H9 (cell line): Measurements from ENCODE around the gene TTC1. TPM values are rescaled to one million over a fixed set of nuclear protein-coding genes. Genes with fewer than 3 reads are reported as not detected.
A peak's percentile ranks its signal among the peaks of the same experiment; 100 is the strongest.

Experiments
- DNase-seq: peaks from one replicate; pipeline ENCODE4 v3.0.0-alpha.2; 2017
- H2AFZ ChIP-seq: one replicate; pipeline ENCODE4 v1.6.1; 2013; ENCODE audit warnings: mild to moderate bottlenecking, low read length, control low read depth, moderate library complexity
- H2AK5ac ChIP-seq: 2 replicates; pipeline ENCODE4 v1.6.1; 2013; ENCODE audit warnings: low read length, control low read depth, mixed read lengths; ENCODE audit not compliant: insufficient read length
- H2BK120ac ChIP-seq: one replicate; pipeline ENCODE4 v1.6.1; 2013; ENCODE audit warnings: low read depth, mild to moderate bottlenecking, low read length, control low read depth, inconsistent platforms; ENCODE audit not compliant: poor library complexity, severe bottlenecking
- H2BK12ac ChIP-seq: 2 replicates; pipeline ENCODE4 v1.6.1; 2013; ENCODE audit warnings: low read length, control low read depth, mixed read lengths, low read depth; ENCODE audit not compliant: insufficient read length
- H2BK15ac ChIP-seq: 2 replicates; pipeline ENCODE4 v1.6.1; 2013; ENCODE audit warnings: low read depth, low read length, control low read depth
- H2BK20ac ChIP-seq: one replicate; pipeline ENCODE4 v1.6.1; 2013; ENCODE audit warnings: low read depth, mild to moderate bottlenecking, low read length, control low read depth, inconsistent platforms; ENCODE audit not compliant: poor library complexity, severe bottlenecking
- H2BK5ac ChIP-seq: 2 replicates; pipeline ENCODE4 v1.6.1; 2013; ENCODE audit warnings: low read length, control low read depth, mixed read lengths; ENCODE audit not compliant: insufficient read length
- H3K14ac ChIP-seq: 2 replicates; pipeline ENCODE4 v1.6.1; 2013; ENCODE audit warnings: low read length, control low read depth; ENCODE audit not compliant: insufficient read depth
- H3K18ac ChIP-seq: 2 replicates; pipeline ENCODE4 v1.6.1; 2013; ENCODE audit warnings: low read depth, mild to moderate bottlenecking, mixed read lengths, low read length, control low read depth; ENCODE audit not compliant: insufficient read length
- H3K23ac ChIP-seq: 2 replicates; pipeline ENCODE4 v1.6.1; 2013; ENCODE audit warnings: low read length, control low read depth, mixed read lengths, low read depth; ENCODE audit not compliant: insufficient read length
- H3K23me2 ChIP-seq: 2 replicates; pipeline ENCODE4 v1.6.1; 2013; ENCODE audit warnings: low read depth, mild to moderate bottlenecking, mixed read lengths, low read length, control low read depth; ENCODE audit not compliant: insufficient read length, poor library complexity, severe bottlenecking
- H3K27ac ChIP-seq: 2 replicates; pipeline ENCODE4 v1.5.1; 2013; ENCODE audit warnings: low read length, control low read depth, mixed read lengths, low read depth; ENCODE audit not compliant: insufficient read length
- H3K27me3 ChIP-seq: 2 replicates; pipeline ENCODE4 v1.6.1; 2013; ENCODE audit warnings: low read length, control low read depth, inconsistent platforms; ENCODE audit not compliant: insufficient read depth
- H3K4ac ChIP-seq: 2 replicates; pipeline ENCODE4 v1.6.1; 2013; ENCODE audit warnings: low read depth, mild to moderate bottlenecking, control low read depth, inconsistent platforms, low read length, moderate library complexity
- H3K4me1 ChIP-seq: 2 replicates; pipeline ENCODE4 v1.6.1; 2013; ENCODE audit warnings: low read length, control low read depth, inconsistent platforms; ENCODE audit not compliant: insufficient read depth
- H3K4me2 ChIP-seq: 2 replicates; pipeline ENCODE4 v1.6.1; 2013; ENCODE audit warnings: low read length, control low read depth, mixed read lengths; ENCODE audit not compliant: insufficient read length, insufficient read depth
- H3K56ac ChIP-seq: 2 replicates; pipeline ENCODE4 v1.6.1; 2013; ENCODE audit warnings: low read depth, mild to moderate bottlenecking, mixed read lengths, low read length, control low read depth; ENCODE audit not compliant: insufficient read length
- H3K79me1 ChIP-seq: 2 replicates; pipeline ENCODE4 v1.6.1; 2013; ENCODE audit warnings: low read depth, mild to moderate bottlenecking, moderate library complexity, low read length, control low read depth, inconsistent platforms; ENCODE audit not compliant: insufficient read depth, poor library complexity, severe bottlenecking
- H3K79me2 ChIP-seq: 2 replicates; pipeline ENCODE4 v1.6.1; 2013; ENCODE audit warnings: low read length, control low read depth, inconsistent platforms; ENCODE audit not compliant: insufficient read depth
- H3K9ac ChIP-seq: 2 replicates; pipeline ENCODE4 v1.6.1; 2013; ENCODE audit warnings: low read length, control low read depth, mixed read lengths; ENCODE audit not compliant: insufficient read length; ENCODE audit errors: extremely low read depth
- H3K9me3 ChIP-seq: one replicate; pipeline ENCODE4 v1.6.1; 2013; ENCODE audit warnings: low read depth, low read length, inconsistent platforms; ENCODE audit not compliant: control insufficient read depth
- H3T11ph ChIP-seq: one replicate; pipeline ENCODE4 v1.6.1; 2013; ENCODE audit warnings: mild to moderate bottlenecking, low read length, control low read depth, inconsistent platforms
- H4K20me1 ChIP-seq: one replicate; pipeline ENCODE4 v1.6.1; 2013; ENCODE audit not compliant: control insufficient read depth, insufficient read length, insufficient read depth
- H4K5ac ChIP-seq: 2 replicates; pipeline ENCODE4 v1.6.1; 2013; ENCODE audit warnings: low read depth, mild to moderate bottlenecking, mixed read lengths, low read length, control low read depth; ENCODE audit not compliant: insufficient read length
- H4K8ac ChIP-seq: replicated peaks from 2 replicates; pipeline ENCODE4 v1.6.1; 2013; ENCODE audit warnings: low read length, control low read depth, mixed read lengths, low read depth; ENCODE audit not compliant: insufficient read length
- H4K91ac ChIP-seq: 2 replicates; pipeline ENCODE4 v1.6.1; 2013; ENCODE audit warnings: low read depth, mild to moderate bottlenecking, moderate library complexity, mixed read lengths, low read length, control low read depth; ENCODE audit not compliant: insufficient read length
- H3K27ac Mint-ChIP-seq, 3 experiments: 2 replicates in 2 of 3; 3 replicates in 1 of 3; pipeline ENCODE4 v1.8.0; 2020 to 2021; ENCODE audit warnings: mixed read lengths in 3 of 3, mild to moderate bottlenecking in 1 of 3, moderate library complexity in 1 of 3
- H3K27me3 Mint-ChIP-seq: 2 replicates; pipeline ENCODE4 v1.8.0; 2021; ENCODE audit warnings: low read depth, mild to moderate bottlenecking, moderate library complexity, mixed read lengths
- H3K36me3 Mint-ChIP-seq, 3 experiments: 2 replicates in 2 of 3; 3 replicates in 1 of 3; pipeline ENCODE4 v1.8.0; 2020 to 2021; ENCODE audit warnings: low read depth in 3 of 3, mixed read lengths in 3 of 3; ENCODE audit not compliant: insufficient read depth in 1 of 3
- H3K4me1 Mint-ChIP-seq, 2 experiments: 2 replicates each; pipeline ENCODE4 v1.8.0; 2020; ENCODE audit warnings: mixed read lengths in 2 of 2
- H3K4me3 Mint-ChIP-seq, 2 experiments: 2 replicates in 1 of 2; 3 replicates in 1 of 2; pipeline ENCODE4 v1.8.0; 2020 to 2021; ENCODE audit warnings: mild to moderate bottlenecking in 2 of 2, mixed read lengths in 2 of 2, moderate library complexity in 1 of 2
- H3K9me3 Mint-ChIP-seq, 2 experiments: 2 replicates in 1 of 2; 3 replicates in 1 of 2; pipeline ENCODE4 v1.8.0; 2020; ENCODE audit warnings: mild to moderate bottlenecking in 2 of 2, mixed read lengths in 2 of 2, moderate library complexity in 1 of 2
- CTCF ChIP-seq: fragments of 200-600 bp; sonication (generic); conservative IDR thresholded peaks from 3 replicates; pipeline ENCODE4 v1.8.0; 2021; ENCODE audit warnings: antibody characterized with exemption, mild to moderate bottlenecking
- WGBS: extraction: QIAGEN DNeasy Blood & Tissue Kit; methylation state at CpG from one replicate; pipeline ENCODE4 v1.1.7; 2013; ENCODE audit warnings: missing lambda C conversion rate, low lambda C conversion rate, mixed read lengths; ENCODE audit not compliant: insufficient read length; ENCODE audit errors: extremely low coverage; 5-methylcytosine and 5-hydroxymethylcytosine counted together
- total RNA-seq: library from RNA; stranded (reverse); gene quantifications from 2 replicates; pipeline ENCODE4 v1.2.1, GENCODE V29; 2021

TTC1 gene
- total RNA-seq, 1 experiment from 2014 or later: 62.6 TPM

- no peak for DNase-seq
- H3K79me1 ChIP-seq: no peaks in the 10 kb centered on the region
- no peak overlapping the region for H3K23ac ChIP-seq
- H3K4me1 ChIP-seq: no peaks in the 10 kb centered on the region
- Mint-ChIP-seq H3K4me3 (no peak overlapping the region), H3K9me3 (no peaks in the 10 kb centered on the region; a peak in 2 of 5 replicates), H3K27ac (no peak overlapping the region), H3K4me1 (peaks cover 7 to 10% of the 10 kb centered on the region in 2 experiments), H3K27me3 (peaks cover 77% of the 10 kb centered on the region), H3K36me3 (peaks cover 0 to 2% (median 0%) of the 10 kb centered on the region in 3 experiments; a peak in 1 of 7 replicates)
- no peak overlapping the region for H2BK20ac ChIP-seq
- WGBS: no CpG with 5 or more reads among the region's 2 CpGs
- H3K4ac ChIP-seq: no peak overlapping the region
- H3K18ac ChIP-seq: no peak overlapping the region
- no peaks in the 10 kb centered on the region for H4K20me1 ChIP-seq
- no peak overlapping the region for H3K56ac ChIP-seq
- peaks cover 9% of the 10 kb centered on the region for H3K23me2 ChIP-seq
- no peak overlapping the region for H3K27ac ChIP-seq
- 0 out of 3 replicates have a peak, but pooled peaks have one; percentile 27 for TF ChIP-seq CTCF
- no peak overlapping the region for H2BK120ac ChIP-seq
- H3K14ac ChIP-seq: no peak overlapping the region
- H4K8ac ChIP-seq: no peak overlapping the region
- H3K27me3 ChIP-seq: peaks cover 18% of the 10 kb centered on the region; the same call in 1 of the 2 replicates
- H2AFZ ChIP-seq: no peak overlapping the region
- no peak overlapping the region for H2BK15ac ChIP-seq
- H3K9ac ChIP-seq: no peak overlapping the region
- no peak overlapping the region for H2BK12ac ChIP-seq
- H2AK5ac ChIP-seq: no peak overlapping the region
- H4K91ac ChIP-seq: no peak overlapping the region
- H3K4me2 ChIP-seq: no peak overlapping the region
- H4K5ac ChIP-seq: no peak overlapping the region
- no peaks in the 10 kb centered on the region for H3K79me2 ChIP-seq
- no peak overlapping the region for H2BK5ac ChIP-seq
- no peaks in the 10 kb centered on the region for H3K9me3 ChIP-seq
- no peak overlapping the region for H3T11ph ChIP-seq
Measured at GRCh38 chr5:159975462-159976019, 33.4 kb upstream of the TTC1 start.
